GM18502 (cell line): ENCODE results near the gene ZNF18.

Source experiments
- ATAC-seq: cut with Tn5 transposase; IDR thresholded peaks from one replicate; pipeline ENCODE4 v1.9.1; 2021; ENCODE audit warnings: mild to moderate bottlenecking; ENCODE audit not compliant: unreplicated experiment, poor library complexity

Gene ZNF18, protein sequence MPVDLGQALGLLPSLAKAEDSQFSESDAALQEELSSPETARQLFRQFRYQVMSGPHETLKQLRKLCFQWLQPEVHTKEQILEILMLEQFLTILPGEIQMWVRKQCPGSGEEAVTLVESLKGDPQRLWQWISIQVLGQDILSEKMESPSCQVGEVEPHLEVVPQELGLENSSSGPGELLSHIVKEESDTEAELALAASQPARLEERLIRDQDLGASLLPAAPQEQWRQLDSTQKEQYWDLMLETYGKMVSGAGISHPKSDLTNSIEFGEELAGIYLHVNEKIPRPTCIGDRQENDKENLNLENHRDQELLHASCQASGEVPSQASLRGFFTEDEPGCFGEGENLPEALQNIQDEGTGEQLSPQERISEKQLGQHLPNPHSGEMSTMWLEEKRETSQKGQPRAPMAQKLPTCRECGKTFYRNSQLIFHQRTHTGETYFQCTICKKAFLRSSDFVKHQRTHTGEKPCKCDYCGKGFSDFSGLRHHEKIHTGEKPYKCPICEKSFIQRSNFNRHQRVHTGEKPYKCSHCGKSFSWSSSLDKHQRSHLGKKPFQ

GRCh38 chr17:11997147-11997971 lies at the start of gene ZNF18:
Gene ZNF18, minus strand, starts transcription at chr17:11997475. Its CDS starts 4,646 bp downstream, at chr17:11992829.
- ATAC-seq = peak; percentile 98

DNA sequence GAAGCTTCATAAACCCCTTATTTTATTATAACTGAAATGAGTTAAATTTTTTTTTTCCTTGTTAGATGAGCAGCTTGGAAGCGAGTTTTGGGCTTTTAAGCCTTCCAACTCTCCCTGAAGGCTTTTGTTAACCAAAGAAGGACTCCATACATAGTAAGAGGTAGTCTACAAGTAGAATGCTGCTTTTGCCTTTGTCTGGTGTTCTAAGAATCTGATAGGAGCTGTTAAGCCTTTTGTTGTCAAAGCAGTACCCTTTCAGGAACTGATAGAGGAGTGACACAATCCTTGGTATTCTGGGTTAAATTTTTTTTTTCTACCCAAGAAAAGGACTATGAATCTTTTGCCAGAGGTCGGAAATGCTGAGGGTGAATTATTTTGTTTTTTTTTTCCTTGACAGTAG lies 49.5 kb upstream of the ZNF18 start:
- ATAC-seq = no peak

GRCh38 chr17:12043702-12044101 lies 46.4 kb upstream of the ZNF18 start:
- no peak for ATAC-seq

DNA sequence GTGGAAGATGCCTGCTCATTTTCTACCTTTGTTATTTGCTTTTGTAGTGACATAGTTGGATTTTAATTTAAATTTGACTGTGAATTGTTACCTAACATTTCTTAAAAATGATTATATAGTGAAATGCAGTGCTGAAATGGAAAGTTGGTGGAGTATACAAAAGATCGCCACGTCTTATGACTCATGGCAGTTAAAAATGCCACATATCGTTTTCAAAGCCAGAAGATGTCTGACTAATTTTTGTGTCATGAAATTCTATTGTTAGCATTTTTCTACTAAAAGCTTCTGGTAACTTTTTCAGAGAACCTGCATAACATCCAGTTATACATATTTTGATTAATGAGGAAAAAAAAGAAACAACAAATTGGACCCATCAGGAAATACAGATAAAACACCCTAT lies 44.0 kb upstream of the ZNF18 start:
- ATAC-seq = no peak

DNA sequence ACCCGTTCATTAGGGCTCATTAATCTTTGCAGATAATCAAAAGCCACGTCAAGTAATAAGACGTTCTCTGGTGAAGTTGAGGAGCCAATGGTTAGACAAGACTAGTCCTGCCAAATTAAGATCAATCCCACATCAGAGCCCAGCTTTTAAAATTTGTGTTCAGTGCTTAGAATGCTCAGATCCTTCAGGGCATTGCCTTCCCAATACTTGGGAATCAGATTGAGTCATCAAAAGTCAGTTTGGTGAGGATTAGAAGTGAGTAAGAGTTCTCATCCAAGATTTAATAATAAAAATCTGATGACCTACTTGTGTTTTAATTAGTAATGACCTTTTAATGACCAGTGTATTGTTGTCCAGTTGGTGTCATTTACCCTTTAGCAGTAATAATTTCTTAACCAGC lies 43.2 kb upstream of the ZNF18 start:
- ATAC-seq = no peak

DNA sequence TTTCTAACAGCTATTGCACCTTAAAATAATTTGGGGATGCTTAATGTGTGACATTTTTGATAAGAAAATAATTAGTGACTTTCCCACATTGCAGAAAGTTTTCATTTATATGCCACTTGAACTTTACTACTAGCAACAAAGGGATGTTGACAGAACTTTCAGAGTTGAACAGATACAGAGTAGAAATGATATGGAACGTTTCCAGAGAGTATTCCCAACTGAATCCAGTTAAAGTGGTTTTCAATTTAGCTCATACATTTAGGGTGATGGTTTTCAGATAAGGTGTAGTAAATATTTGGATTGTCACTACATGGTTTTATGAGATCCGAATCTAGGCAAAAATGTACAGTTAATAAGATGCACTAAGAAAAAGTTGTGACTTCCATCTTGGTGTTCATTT lies 40.7 kb upstream of the ZNF18 start:
- no peak for ATAC-seq

DNA sequence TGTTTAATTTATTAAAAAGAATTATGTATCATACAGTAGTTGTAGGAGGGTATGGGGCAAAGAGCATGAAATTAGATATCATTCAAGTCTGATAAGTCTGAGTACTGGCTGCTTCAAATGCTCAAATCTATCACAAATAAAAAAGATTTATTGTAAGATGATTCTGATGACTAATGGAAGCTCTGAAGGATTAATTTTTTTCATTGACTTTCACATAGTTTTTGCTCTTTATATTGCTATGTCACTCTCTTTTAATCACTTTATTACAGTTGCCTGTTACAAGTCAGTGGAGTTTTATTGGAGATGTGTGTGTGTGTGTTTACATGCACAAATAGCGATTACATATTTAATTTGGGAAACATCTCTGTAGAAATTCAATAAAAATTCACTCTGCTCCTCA lies 38.4 kb upstream of the ZNF18 start:
- ATAC-seq = no peak

- ATAC-seq = no peak
These were observed 37.3 kb upstream of the ZNF18 start for GRCh38 chr17:12034538-12034937.

DNA sequence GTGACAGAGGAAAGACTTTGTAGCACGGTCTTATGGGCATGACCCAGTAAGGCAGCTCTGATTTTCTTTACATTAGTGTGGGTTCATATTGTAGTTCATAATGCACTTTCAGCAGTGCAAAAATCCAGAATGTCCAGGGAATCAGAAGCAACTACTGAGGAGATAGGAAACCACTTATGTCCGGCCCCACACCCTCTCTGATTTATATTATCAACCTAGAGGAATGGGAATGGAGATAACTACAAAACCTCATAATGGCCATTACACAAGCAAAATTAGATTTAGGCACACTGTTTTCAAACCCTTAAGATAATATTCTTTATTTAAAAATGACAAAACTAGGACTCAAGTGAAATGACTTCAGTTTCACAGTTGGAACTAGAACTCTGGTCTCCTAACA lies 31.3 kb upstream of the ZNF18 start:
- ATAC-seq = no peak

DNA sequence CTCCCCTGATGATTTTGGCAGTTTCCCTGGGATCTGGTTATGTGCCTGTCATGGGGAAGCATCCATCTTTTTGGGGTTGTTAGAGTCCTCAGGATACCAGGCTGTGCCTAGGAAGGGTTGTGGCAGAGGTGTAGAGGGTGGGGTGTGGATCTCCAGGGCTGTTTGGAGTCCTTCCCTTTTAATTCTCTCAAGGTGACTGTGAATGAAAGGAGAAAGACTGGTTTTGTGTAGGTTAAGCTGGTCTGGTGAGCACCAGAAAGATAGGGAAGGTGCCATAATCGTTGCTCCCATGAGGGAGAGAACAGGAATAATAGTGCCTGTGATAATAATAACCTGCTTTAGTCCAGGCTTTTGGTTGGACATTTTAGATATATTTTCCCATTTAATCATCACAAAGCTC lies 30.4 kb upstream of the ZNF18 start:
- no peak for ATAC-seq

GRCh38 chr17:12024327-12024726 lies 27.1 kb upstream of the ZNF18 start:
- no peak for ATAC-seq

DNA sequence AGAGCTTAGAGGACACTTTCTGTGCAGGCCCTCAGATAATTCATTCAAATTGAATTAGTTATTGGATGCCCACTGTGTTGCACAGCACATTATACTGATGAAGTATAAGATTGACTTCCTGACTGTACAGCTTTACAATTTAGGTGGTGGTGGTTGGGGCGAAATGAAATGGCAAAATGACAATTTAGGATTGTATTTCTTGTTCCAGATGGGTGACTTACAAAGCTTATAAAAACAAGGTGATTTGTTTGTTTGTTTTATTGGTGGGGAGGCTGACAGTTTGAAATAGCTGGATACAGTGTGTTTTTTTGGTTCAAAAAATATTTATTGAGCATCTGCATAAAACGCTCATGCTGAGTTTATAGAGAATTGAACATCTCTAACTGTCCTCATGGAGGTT lies 25.0 kb upstream of the ZNF18 start:
- ATAC-seq = no peak

- no peak for ATAC-seq
These were observed 24.4 kb upstream of the ZNF18 start for GRCh38 chr17:12021623-12022140.

DNA sequence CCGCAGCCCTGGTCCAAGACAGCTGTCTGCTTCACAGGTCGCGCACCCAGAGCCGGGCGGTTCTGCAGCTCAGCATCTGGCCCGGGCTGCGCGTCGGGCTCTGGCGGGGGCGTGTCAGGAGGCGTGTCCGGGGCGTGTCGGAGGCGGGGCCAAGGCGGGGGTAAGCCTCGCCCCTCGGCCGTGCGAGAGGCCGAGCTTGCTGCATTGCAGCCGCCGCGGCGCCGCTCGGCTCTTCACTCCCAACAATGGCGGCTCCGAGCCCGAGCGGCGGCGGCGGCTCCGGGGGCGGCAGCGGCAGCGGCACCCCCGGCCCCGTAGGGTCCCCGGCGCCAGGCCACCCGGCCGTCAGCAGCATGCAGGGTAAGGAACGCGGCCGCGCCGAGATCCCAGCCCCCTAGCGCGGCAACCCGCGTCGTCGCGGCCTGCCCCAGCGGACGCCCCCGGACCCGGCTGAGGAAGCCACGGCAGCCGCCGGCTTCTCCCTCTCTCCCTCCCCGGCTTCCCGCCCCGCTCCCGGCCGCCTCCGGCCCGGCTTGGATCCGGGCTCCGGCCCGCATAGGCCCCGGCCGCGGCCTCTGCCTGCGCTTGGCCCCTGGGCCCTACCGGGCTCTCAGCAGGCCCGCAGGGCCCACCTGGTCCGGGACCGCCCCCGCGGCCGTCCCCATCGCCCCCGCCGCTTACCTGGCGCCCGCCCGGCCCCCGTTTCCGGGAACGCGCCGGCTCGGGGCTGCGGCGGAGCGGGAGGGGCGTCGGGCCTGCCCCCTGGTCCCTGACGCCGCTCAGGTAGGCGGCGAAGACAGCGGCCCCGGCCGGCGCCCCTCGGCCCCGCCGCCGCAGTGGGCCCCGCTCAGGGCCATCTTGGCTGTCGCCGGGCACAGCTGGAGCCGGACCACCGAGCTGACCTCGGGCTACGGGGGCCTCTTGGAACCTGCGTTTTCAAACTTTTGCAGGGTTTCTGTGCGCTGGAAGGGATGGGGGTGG lies 23.7 kb upstream of the ZNF18 start, which contains the start of gene MAP2K4:
TSS of gene MAP2K4 (plus strand) at position 236 of the 981 bp plus-strand sequence. CDS start at position 246, 10 bp downstream.
- peak; percentile 95 for ATAC-seq

- ATAC-seq = no peak
These were observed 10.2 kb upstream of the ZNF18 start for GRCh38 chr17:12007466-12007865.

GRCh38 chr17:11999696-12000095 lies 2.4 kb upstream of the ZNF18 start:
- ATAC-seq = no peak

DNA sequence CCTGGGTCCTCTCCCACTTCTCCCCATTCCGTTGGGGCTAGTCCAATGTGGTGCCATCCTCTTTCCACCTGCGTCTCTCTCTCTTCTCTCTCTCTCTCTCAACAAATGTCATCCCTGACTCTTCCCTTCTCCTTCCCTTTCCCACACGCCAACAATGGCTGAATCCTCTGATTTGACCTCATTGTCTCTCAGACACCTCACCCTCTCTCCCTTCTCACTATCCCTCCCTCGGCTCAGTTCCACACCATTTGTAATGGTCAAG lies 628 bp upstream of the ZNF18 start:
- ATAC-seq = no peak

DNA sequence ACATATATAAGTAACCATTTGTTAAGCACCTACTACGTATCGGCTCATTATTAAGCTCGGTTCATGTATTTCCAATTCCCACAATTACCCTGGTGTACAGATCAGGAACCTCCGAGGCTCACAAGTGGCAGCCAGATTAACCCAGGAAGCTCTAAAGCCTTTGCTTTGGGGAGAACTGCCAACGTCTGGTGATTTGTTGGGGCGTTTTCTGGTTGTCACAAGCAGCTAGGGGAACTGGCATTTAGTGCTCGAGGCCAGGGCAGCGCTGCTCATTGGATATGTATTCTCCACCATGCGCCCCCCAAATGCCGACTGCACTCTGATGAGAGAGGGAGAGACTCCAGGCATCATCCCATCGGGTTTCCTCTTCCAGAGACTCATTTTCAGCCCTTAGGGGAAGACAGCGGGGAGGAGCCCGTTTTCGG lies 541 bp downstream of the ZNF18 start:
- peak; percentile 40 for ATAC-seq

- ATAC-seq = no peak
These were observed 5.8 kb downstream of the ZNF18 start for GRCh38 chr17:11991461-11991860.

- no peak for ATAC-seq
These were observed 6.8 kb downstream of the ZNF18 start for GRCh38 chr17:11990363-11990983.
